ENCODE results near the gene NHS. TPM values are rescaled to one million over a fixed set of nuclear protein-coding genes. Genes with fewer than 3 reads are reported as not detected.
A peak's percentile ranks its signal among the peaks of the same experiment; 100 is the strongest.

Gene NHS
- total and polyA plus RNA-seq, 4 experiments from 2014 or later: 0.09 to 0.67 TPM; not detected in 2

DNA sequence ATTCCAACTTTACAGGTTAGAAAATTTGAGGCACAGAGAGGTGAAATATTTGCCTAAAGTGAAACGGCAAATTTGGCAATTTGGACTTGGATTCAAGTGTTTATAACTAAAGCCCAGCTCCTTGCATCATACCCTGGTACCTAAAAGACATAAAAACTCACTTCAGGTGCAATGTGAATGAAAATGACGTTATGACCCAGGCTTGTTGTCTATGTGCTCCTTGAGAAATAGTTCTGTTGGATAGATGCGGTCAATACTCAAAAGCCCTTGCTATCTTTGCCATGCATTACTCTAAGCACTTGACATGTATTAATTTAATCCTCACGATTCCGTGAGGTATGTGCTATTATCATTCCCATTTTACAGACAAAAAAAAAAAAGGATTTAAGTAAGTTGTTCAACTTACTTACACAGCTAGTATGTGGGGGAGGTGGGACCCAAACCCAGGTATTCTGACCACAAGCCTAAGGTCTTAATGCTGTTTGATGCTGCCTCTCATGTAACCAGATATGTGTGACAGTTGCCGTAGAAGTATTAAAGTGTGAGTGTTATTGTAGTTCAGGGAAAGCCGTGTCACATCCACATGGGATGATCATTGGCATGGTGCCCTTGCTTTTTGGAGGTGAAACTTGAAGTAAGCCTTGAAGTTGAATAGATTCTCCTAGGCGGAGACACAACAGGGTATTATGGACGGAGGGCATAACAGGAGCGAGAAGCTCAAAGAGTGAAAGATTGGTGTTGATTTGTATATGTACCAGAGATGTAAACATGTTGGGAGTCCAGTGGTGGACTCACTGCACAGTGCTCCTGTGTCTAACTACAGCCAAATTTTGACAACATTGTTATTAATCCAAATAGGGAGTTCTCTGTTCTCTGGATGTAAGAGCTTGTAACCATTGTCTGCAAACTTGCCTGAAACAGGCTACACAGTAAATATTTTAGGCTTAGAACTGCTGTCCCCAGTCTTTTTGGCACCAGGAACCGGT is 365.4 kb downstream of the NHS start:
- intact Hi-C loops (cut with micrococcal nuclease): loop anchor here (10.0 kb wide), 1 partner anchor 124 kb away; the partner anchor contains the start of gene RAI2
- Mint-ChIP-seq H3K27ac (peak overlapping the region in 2 of 7 donors; percentile 6 to 25), H3K36me3 (peaks cover 0 to 3% of the 10 kb centered on the region in 2 donors), H3K4me1 (peaks cover 11 to 33% (median 24%) of the 10 kb centered on the region in 4 donors), H3K9me3 (peaks cover 0 to 1% (median 0%) of the 10 kb centered on the region in 8 donors), H3K4me3 (no peak overlapping the region), H3K27me3 (peaks cover 0 to 1% of the 10 kb centered on the region in 2 donors)
- Histone ChIP-seq H3K36me3 (ENCODE audit: insufficient read depth, low read length) (no peaks in the 10 kb centered on the region), H3K4me1 (ENCODE audit: insufficient read depth, low read length) (peaks cover 15% of the 10 kb centered on the region), H3K9me3 (ENCODE audit: control insufficient read depth in 1 of 2, low read length in 2 of 2) (no peaks in the 10 kb centered on the region), H3K27ac (ENCODE audit: low read depth, low read length) (no peak overlapping the region), H3K4me3 (ENCODE audit: low read length in 2 of 2) (no peak overlapping the region), H3K27me3 (ENCODE audit: insufficient read depth, low read length) (no peaks in the 10 kb centered on the region)
- ChIA-PET CTCF (ENCODE audit: partially characterized antibody) (no interaction called here), POLR2A (ENCODE audit: partially characterized antibody) (interaction anchor here (0.6 kb wide), 1 partner anchor 193 kb away, joined by 3 read pairs; no protein-coding TSS in a partner anchor)
- DNase-seq: no peak

DNA sequence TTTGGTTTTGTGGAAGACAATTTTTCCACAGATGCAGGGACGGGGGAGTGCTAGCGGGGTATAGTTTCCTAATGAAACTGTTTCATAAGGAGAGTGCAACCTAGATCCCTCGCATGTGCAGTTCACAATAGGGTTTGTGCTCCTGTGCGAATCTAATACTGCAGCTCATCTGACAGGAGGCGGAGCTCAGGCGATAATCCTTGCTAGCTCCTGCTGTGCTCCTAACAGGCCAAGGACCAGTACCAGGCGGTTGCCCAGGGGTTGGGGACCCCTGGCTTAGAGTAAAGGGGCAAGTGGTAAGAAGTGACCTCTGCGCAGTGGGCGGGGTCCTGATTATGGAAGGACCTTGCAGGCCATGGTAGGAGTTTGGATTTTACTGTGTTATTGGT is 366.1 kb downstream of the NHS start:
- Histone ChIP-seq H3K27ac (ENCODE audit: low read depth, low read length) (no peak overlapping the region), H3K9me3 (ENCODE audit: control insufficient read depth in 1 of 2, low read length in 2 of 2) (no peaks in the 10 kb centered on the region), H3K4me1 (ENCODE audit: insufficient read depth, low read length) (peaks cover 15% of the 10 kb centered on the region), H3K27me3 (ENCODE audit: insufficient read depth, low read length) (no peaks in the 10 kb centered on the region), H3K36me3 (ENCODE audit: insufficient read depth, low read length) (no peaks in the 10 kb centered on the region), H3K4me3 (ENCODE audit: low read length in 2 of 2) (no peak overlapping the region)
- H3K36me3 Mint-ChIP-seq: peaks cover 0 to 3% of the 10 kb centered on the region in 2 donors
- POLR2A ChIA-PET (ENCODE audit: partially characterized antibody): no interaction called here
- H3K27me3 Mint-ChIP-seq: peaks cover 0 to 1% of the 10 kb centered on the region in 2 donors
- H3K9me3 Mint-ChIP-seq: peaks cover 0 to 1% (median 0%) of the 10 kb centered on the region in 8 donors
- peaks cover 11 to 33% (median 24%) of the 10 kb centered on the region in 4 donors for H3K4me1 Mint-ChIP-seq
- no peak for DNase-seq
- intact Hi-C loops (cut with micrococcal nuclease): loop anchor here (10.0 kb wide), 1 partner anchor 124 kb away; the partner anchor contains the start of gene RAI2
- no peak overlapping the region for H3K27ac Mint-ChIP-seq
- CTCF ChIA-PET (ENCODE audit: partially characterized antibody): no interaction called here
- peak overlapping the region in 1 of 8 donors; percentile 35 for H3K4me3 Mint-ChIP-seq

DNA sequence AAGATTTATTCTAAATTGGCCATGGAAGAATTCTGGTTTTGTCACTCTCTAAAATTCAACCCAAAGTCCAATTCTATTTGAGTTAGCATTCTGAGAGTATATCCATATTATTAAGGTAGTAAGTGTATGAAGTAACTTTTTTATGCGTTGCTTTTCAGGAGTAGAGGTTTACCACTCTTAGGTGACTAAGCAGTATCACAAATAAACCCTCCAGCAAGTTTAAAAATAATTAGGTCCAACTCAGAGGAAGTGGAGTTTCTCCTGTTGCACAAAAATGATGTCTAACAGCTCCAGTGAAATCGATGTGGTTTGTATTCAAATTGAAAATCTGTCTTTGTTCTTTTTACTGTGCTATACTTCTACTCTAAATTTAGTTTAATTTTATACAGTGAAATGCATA is 368.9 kb downstream of the NHS start:
- intact Hi-C loops (cut with micrococcal nuclease): loop anchor here (2.0 to 10.0 kb wide), 2 partner anchors 121 to 635 kb away; partner anchors contain the start of gene RAI2
- CTCF ChIA-PET (ENCODE audit: partially characterized antibody): interaction anchor here (1.6 kb wide), 1 partner anchor 201 kb away, joined by 3 read pairs; no protein-coding TSS in a partner anchor
- H3K9me3 ChIP-seq (ENCODE audit: control insufficient read depth in 1 of 2, low read length in 2 of 2): no peaks in the 10 kb centered on the region
- Mint-ChIP-seq H3K4me1 (peaks cover 5 to 17% (median 13%) of the 10 kb centered on the region in 4 donors), H3K27ac (no peak overlapping the region), H3K36me3 (peaks cover 0 to 3% of the 10 kb centered on the region in 2 donors), H3K4me3 (no peak overlapping the region), H3K27me3 (no peaks in the 10 kb centered on the region), H3K9me3 (peaks cover 0 to 1% (median 0%) of the 10 kb centered on the region in 8 donors)
- POLR2A ChIA-PET (ENCODE audit: partially characterized antibody): no interaction called here
- H3K4me1 ChIP-seq (ENCODE audit: insufficient read depth, low read length): peaks cover 10% of the 10 kb centered on the region
- DNase-seq: no peak
- no peaks in the 10 kb centered on the region for H3K36me3 ChIP-seq (ENCODE audit: insufficient read depth, low read length)
- no peaks in the 10 kb centered on the region for H3K27me3 ChIP-seq (ENCODE audit: insufficient read depth, low read length)
- no peak overlapping the region for H3K27ac ChIP-seq (ENCODE audit: low read depth, low read length)
- no peak overlapping the region for H3K4me3 ChIP-seq (ENCODE audit: low read length in 2 of 2)

DNA sequence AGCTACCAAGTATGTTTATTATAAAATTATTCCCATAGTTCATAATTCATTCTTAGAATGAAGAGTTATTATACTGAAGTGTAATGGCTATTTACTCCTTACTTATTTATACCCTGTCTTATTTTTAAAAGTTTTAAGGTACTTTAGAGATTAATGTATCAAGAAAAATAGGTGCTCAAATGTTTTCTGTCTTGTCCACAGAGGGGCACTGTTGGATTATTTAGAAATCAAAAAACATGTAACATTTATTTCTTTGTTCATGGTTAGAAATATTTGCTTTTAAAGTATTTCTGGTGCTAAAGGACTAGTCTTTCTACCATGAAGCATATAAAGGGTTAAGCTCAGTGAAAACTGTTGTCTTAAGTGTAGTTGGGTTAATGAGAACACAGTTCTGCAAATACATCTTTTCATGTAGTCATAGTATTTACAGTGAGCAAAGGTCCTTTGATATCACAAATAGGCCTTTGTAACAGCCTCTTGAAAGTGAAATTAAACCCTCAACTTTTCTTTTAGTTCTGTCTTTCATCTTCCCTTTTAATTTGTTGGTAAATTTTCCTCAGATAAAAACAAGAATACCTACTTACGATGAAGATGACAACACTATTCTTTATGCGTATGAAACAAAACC is 370.0 kb downstream of the NHS start:
- no peaks in the 10 kb centered on the region for H3K36me3 ChIP-seq (ENCODE audit: insufficient read depth, low read length)
- CTCF ChIA-PET (ENCODE audit: partially characterized antibody): interaction anchor here (0.6 to 1.6 kb wide), 2 partner anchors 200 to 881 kb away, joined by 3 read pairs; no protein-coding TSS in a partner anchor
- no peak overlapping the region for H3K4me3 ChIP-seq (ENCODE audit: low read length in 2 of 2)
- POLR2A ChIA-PET (ENCODE audit: partially characterized antibody): no interaction called here
- peaks cover 6% of the 10 kb centered on the region for H3K4me1 ChIP-seq (ENCODE audit: insufficient read depth, low read length)
- no peak overlapping the region for H3K4me3 Mint-ChIP-seq
- H3K9me3 Mint-ChIP-seq: peaks cover 0 to 1% (median 0%) of the 10 kb centered on the region in 8 donors
- H3K27me3 ChIP-seq (ENCODE audit: insufficient read depth, low read length): no peaks in the 10 kb centered on the region
- H3K36me3 Mint-ChIP-seq: peaks cover 0 to 3% of the 10 kb centered on the region in 2 donors
- no peaks in the 10 kb centered on the region for H3K27me3 Mint-ChIP-seq
- intact Hi-C loops (cut with micrococcal nuclease): loop anchor here (2.0 to 10.0 kb wide), 2 partner anchors 120 to 634 kb away; partner anchors contain the start of gene RAI2
- peaks cover 0 to 10% (median 7%) of the 10 kb centered on the region in 4 donors for H3K4me1 Mint-ChIP-seq
- peak in 2 of 5 donors; percentile 6 to 9 for DNase-seq
- no peaks in the 10 kb centered on the region for H3K9me3 ChIP-seq (ENCODE audit: control insufficient read depth in 1 of 2, low read length in 2 of 2)
- H3K27ac ChIP-seq (ENCODE audit: low read depth, low read length): no peak overlapping the region
- no peak overlapping the region for H3K27ac Mint-ChIP-seq

DNA sequence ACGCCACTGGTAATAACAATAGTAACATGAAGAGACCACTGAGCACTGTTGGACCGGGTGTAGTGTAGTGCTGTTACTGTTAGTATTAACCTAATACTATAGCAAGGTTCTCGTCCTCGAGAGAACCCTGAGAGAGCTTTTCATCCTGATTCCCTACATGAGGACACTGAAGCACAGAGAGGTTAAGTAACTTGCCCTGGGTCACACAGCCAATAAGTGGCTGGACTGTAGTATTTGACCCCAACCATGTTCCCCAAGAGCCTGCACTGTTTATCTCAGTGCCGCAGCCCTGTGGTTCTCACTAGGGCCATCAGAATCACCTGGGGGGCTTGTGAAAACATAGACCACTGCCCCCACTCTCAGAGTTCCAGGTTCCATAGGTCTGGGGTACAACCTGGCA is 372.7 kb downstream of the NHS start:
- Mint-ChIP-seq H3K4me1 (peaks cover 0 to 2% (median 0%) of the 10 kb centered on the region in 4 donors), H3K36me3 (peaks cover 0 to 5% of the 10 kb centered on the region in 2 donors), H3K27me3 (no peaks in the 10 kb centered on the region), H3K9me3 (no peaks in the 10 kb centered on the region), H3K27ac (no peak overlapping the region), H3K4me3 (no peak overlapping the region)
- H3K36me3 ChIP-seq (ENCODE audit: insufficient read depth, low read length): peaks cover 6% of the 10 kb centered on the region
- no peaks in the 10 kb centered on the region for H3K4me1 ChIP-seq (ENCODE audit: insufficient read depth, low read length)
- H3K9me3 ChIP-seq (ENCODE audit: control insufficient read depth in 1 of 2, low read length in 2 of 2): no peaks in the 10 kb centered on the region
- no peak for DNase-seq
- no peaks in the 10 kb centered on the region for H3K27me3 ChIP-seq (ENCODE audit: insufficient read depth, low read length)
- POLR2A ChIA-PET (ENCODE audit: partially characterized antibody): no interaction called here
- CTCF ChIA-PET (ENCODE audit: partially characterized antibody): no interaction called here
- no peak overlapping the region for H3K27ac ChIP-seq (ENCODE audit: low read depth, low read length)
- intact Hi-C loops (cut with micrococcal nuclease): loop anchor here (10.0 kb wide), 1 partner anchor 117 kb away; the partner anchor contains the start of gene RAI2
- no peak overlapping the region for H3K4me3 ChIP-seq (ENCODE audit: low read length in 2 of 2)

DNA sequence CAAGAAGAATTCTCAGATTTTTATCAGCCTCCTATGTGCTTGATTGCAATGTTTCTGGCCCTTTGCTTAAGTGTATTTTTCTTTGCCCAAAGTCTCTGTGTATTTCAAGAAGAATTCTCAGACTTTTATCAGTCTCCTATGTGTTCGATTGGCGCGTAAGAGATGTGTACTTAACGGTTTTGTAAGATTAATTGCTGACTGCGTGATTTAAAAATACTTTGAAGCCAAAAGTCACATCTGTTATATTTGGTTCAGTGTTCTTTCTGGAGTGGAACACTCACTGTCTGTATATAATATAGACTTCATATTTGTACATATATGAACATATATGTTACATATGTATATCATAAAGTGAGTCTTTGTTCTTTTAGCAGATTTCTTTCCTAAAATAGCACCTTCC is 373.7 kb downstream of the NHS start:
- no peaks in the 10 kb centered on the region for H3K9me3 Mint-ChIP-seq

More for the DNA sequence above, 373.7 kb downstream of the NHS start:
- Histone ChIP-seq H3K27ac (ENCODE audit: low read depth, low read length) (no peak overlapping the region), H3K27me3 (ENCODE audit: insufficient read depth, low read length) (no peaks in the 10 kb centered on the region), H3K9me3 (ENCODE audit: control insufficient read depth in 1 of 2, low read length in 2 of 2) (no peaks in the 10 kb centered on the region), H3K36me3 (ENCODE audit: insufficient read depth, low read length) (peaks cover 6% of the 10 kb centered on the region), H3K4me1 (ENCODE audit: insufficient read depth, low read length) (no peaks in the 10 kb centered on the region), H3K4me3 (ENCODE audit: low read length in 2 of 2) (no peak overlapping the region)
- no peak for DNase-seq
- CTCF ChIA-PET (ENCODE audit: partially characterized antibody): interaction anchor here (1.0 kb wide), 1 partner anchor 629 kb away, joined by 3 read pairs; no protein-coding TSS in a partner anchor
- Mint-ChIP-seq H3K4me1 (no peaks in the 10 kb centered on the region), H3K27ac (no peak overlapping the region), H3K36me3 (peaks cover 0 to 5% of the 10 kb centered on the region in 2 donors), H3K27me3 (no peaks in the 10 kb centered on the region), H3K4me3 (no peak overlapping the region)
- POLR2A ChIA-PET (ENCODE audit: partially characterized antibody): no interaction called here
- intact Hi-C loops (cut with micrococcal nuclease): loop anchor here (10.0 kb wide), 1 partner anchor 116 kb away; the partner anchor contains the start of gene RAI2

Data from CD4-positive, alpha-beta memory T cell (primary cell).